NCI-H82 treated with DMSO at 0.1 percent for 48 hours (cell line): ENCODE data around the gene SIGLEC12.
"Not testable (repeated sequence)": the region's sequence is repeated elsewhere in the genome, so short reads cannot be mapped to it uniquely, and the experiment has no call there.

Experiments
- DNase-seq: peaks from one replicate; lab custom pipeline; 2025; ENCODE audit not compliant: unreplicated experiment; lab: John Stamatoyannopoulos, UW

SIGLEC12 gene

GRCh38 chr19:51460164-51460992 lies 41.2 kb downstream of the SIGLEC12 start:
- no peak for DNase-seq

DNA sequence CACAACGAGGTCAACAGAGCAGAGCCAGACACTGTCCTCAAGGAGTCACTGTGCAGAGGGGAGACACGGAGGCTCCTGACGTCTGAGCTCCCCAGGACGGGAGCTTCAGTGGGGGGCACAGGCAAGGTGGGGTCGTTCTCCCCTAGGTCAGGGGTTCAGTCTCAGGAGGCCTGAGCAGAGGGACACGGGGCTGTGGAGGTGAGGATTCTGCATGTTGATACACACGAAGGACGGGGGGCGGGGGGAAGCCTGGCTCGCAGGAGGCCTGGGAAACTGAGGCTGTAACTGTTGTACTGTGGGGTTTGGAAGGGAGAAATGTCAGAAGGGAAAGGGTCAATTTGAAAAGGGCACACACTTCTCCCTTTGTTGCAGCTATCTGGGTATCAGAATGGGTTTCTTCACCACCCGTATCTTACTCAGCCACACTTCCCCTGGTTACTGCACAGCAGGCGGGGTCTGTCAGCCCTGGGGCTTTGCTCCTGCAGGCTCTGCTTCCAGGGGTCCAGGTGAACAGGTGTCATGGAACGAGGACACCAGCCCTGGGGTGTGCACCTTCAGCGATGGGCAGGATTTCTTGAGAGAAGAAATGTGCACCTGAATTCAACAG lies 42.6 kb downstream of the SIGLEC12 start:
- no peak for DNase-seq

- no peak for DNase-seq
These were observed 43.5 kb downstream of the SIGLEC12 start, which contains the start of gene SIGLEC8 for GRCh38 chr19:51458051-51458645. TSS of gene SIGLEC8 (minus strand) at chr19:51458454. CDS start at chr19:51458387, 67 bp downstream.

DNA sequence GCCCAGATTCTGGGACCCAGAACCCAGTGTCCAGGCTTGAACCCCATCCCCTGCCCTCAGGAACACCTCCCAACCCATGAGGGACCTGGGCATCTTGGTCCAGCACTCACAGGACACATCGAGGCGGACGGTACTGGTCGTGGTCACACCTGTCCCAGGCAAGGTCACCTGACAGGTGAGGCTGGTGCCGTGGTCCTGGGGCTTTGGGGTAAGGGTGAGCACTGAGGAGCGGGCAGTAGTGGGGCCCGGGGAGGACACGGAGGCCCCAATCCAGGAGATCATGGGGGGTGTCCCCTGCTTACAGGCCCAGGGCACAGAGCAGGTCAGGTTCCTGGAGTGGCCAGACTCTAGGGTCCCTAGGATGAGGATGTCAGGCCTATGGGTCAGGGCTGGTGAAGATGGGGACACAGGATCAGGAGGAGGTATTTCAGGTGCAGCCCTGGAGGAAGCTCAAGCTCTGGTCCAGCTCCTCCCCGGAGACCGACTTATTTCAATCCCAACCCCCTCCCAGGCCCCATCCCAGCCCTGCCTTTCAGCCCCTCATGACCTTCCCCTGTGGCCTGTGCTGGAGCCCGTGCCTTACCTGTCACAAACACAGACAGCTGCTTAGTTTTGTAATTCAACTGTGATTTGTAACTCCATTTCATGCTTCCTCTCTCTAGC lies 44.1 kb downstream of the SIGLEC12 start:
- no peak for DNase-seq

- DNase-seq: no peak
These were observed 44.9 kb downstream of the SIGLEC12 start for GRCh38 chr19:51456541-51457290.

- no peak for DNase-seq
These were observed 50.8 kb downstream of the SIGLEC12 start for GRCh38 chr19:51450730-51451307.

GRCh38 chr19:51448411-51449016 lies 53.1 kb downstream of the SIGLEC12 start:
- no peak for DNase-seq

- DNase-seq: no peak
These were observed 53.6 kb downstream of the SIGLEC12 start for GRCh38 chr19:51448011-51448410.

DNA sequence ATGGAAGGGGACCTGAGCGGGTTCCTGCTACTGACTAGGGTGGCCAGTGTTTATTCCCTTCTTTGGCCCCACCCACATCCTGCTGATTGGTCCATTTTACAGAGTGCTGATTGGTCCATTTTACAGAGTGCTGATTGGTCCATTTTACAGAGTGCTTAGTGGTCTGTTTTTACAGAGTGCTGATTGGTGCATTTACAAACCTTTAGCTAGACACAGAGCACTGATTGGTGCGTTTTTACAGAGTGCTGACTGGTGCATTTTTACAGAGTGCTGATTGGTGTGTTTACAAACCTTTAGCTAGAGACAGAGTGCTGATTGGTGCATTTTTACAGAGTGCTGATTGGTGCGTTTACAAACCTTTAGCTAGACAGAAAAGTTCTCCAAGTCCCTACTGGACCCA lies 54.1 kb downstream of the SIGLEC12 start:
- not testable (repeated sequence) for DNase-seq

GRCh38 chr19:51441410-51442390 lies 59.9 kb downstream of the SIGLEC12 start:
- DNase-seq: no peak
